ENCODE results near the gene PCDHGB6.
"Not testable (repeated sequence)": the region's sequence is repeated elsewhere in the genome, so short reads cannot be mapped to it uniquely, and the experiment has no call there.

Gene PCDHGB6

GRCh38 chr5:141407790-141408505 is at the start of gene PCDHGB6:
PCDHGB6 (plus strand) TSS chr5:141408021; CDS start chr5:141408203, 182 bp downstream.
- peak; percentile 56 for DNase-seq

GRCh38 chr5:141359790-141360426 is 47.9 kb upstream of the PCDHGB6 start, which contains the start of gene PCDHGB2:
PCDHGB2 (plus strand) TSS chr5:141359994; CDS start chr5:141360136, 142 bp downstream.
- DNase-seq: no peak

GRCh38 chr5:141360685-141361084 is 47.1 kb upstream of the PCDHGB6 start:
- DNase-seq: no peak

- no peak for DNase-seq
Observed at GRCh38 chr5:141362719-141363118, 45.1 kb upstream of the PCDHGB6 start.

- peak; percentile 8 for DNase-seq
Observed at GRCh38 chr5:141363952-141364660, 43.7 kb upstream of the PCDHGB6 start, which contains the start of gene PCDHGA5. PCDHGA5 (plus strand) TSS chr5:141364162; CDS start chr5:141364331, 169 bp downstream.

- no peak for DNase-seq
Observed at GRCh38 chr5:141366016-141366896, 41.6 kb upstream of the PCDHGB6 start.

GRCh38 chr5:141369994-141370848 is 37.6 kb upstream of the PCDHGB6 start, which contains the start of gene PCDHGB3:
PCDHGB3 (plus strand) TSS chr5:141370242; CDS start chr5:141370395, 153 bp downstream.
- DNase-seq: peak; percentile 3

- no peak for DNase-seq
Observed at GRCh38 chr5:141371572-141372475, 36.0 kb upstream of the PCDHGB6 start.

- DNase-seq: peak; percentile 37
Observed at GRCh38 chr5:141373673-141374317, 34.0 kb upstream of the PCDHGB6 start, which contains the start of gene PCDHGA6. PCDHGA6 (plus strand) TSS chr5:141373891; CDS start chr5:141374084, 193 bp downstream.

- no peak for DNase-seq
Observed at GRCh38 chr5:141374627-141375026, 33.2 kb upstream of the PCDHGB6 start.

GRCh38 chr5:141375444-141376155 is 32.2 kb upstream of the PCDHGB6 start:
- DNase-seq: not testable (repeated sequence)

- no peak for DNase-seq
Observed at GRCh38 chr5:141382469-141383294, 25.1 kb upstream of the PCDHGB6 start, which contains the start of gene PCDHGA7. PCDHGA7 (plus strand) TSS chr5:141382742; CDS start chr5:141382900, 158 bp downstream.

- DNase-seq: no peak
Observed at GRCh38 chr5:141383345-141383744, 24.5 kb upstream of the PCDHGB6 start.

GRCh38 chr5:141384471-141385267 is 23.2 kb upstream of the PCDHGB6 start:
- DNase-seq: no peak

GRCh38 chr5:141387557-141388311 is 20.1 kb upstream of the PCDHGB6 start, which contains the start of gene PCDHGB4:
PCDHGB4 (plus strand) TSS chr5:141387698; CDS start chr5:141387885, 187 bp downstream.
- peak; percentile 22 for DNase-seq

GRCh38 chr5:141388661-141389060 is 19.2 kb upstream of the PCDHGB6 start:
- DNase-seq: no peak
